Germinal center (tissue), 1 donor: ENCODE measurements around the gene TNS1.

Source experiments
- DNase-seq: peaks from one replicate; pipeline ENCODE4 v3.0.0; 2012; ENCODE audit warnings: mixed read lengths, low spot score

The TNS1 gene

GRCh38 chr2:217943446-217944321 lies 59.1 kb downstream of the TNS1 start:
- no peak for DNase-seq

DNA sequence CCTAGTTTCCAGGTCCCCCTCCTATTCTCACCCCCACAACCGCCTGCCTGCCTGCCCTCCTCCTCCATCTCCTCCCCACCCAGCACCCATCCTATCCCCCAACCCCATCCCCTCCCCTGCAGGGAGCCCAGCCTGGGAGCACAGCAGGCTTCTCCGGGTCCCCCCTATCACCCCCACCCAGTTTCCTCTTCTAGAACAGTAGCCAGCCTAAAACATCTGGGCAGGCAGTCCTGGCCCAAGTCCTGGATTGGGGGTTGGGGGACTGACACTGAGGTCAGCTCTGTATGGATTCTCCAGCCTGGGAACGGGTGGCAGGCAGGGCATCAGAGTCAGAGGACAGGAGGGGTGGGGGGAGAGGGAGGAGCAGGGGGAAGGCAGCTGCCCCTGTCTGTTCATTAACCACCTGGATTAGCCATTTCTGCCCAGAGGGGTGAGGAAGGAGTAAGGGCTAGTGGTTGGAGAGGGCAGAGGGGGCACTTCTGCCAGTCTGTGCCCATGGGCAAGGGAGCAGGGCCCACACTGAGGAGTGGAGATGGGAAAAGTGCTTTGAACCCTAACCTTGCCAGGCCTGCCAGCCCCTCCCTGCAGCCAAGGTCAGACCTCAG lies 60.0 kb downstream of the TNS1 start:
- DNase-seq, result no peak

GRCh38 chr2:217941886-217942728 lies 60.7 kb downstream of the TNS1 start:
- DNase-seq, result no peak

DNA sequence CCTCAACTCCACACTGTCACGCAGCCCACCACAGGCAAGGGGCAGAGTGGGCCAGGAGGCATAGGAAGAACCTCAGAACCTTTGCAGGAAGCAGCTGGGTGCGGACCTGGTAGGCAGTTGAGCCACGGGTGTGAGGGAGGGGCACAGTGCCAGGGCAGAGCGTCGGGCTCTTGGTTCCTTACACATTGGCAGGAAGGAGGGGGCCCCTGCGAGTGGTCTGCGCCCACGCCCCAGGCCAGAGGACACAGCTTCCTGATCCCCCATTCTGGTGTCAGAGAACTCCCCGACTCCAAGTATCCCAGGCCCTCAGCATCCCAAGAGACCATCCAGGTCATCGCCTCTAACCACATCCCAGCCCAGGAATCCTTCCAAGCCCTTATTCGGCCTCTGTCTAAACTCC lies 61.5 kb downstream of the TNS1 start:
- DNase-seq, result no peak

GRCh38 chr2:217940261-217941220 lies 62.3 kb downstream of the TNS1 start:
- DNase-seq, result no peak

- DNase-seq, result no peak
These were observed 63.1 kb downstream of the TNS1 start for GRCh38 chr2:217939629-217940245.

DNA sequence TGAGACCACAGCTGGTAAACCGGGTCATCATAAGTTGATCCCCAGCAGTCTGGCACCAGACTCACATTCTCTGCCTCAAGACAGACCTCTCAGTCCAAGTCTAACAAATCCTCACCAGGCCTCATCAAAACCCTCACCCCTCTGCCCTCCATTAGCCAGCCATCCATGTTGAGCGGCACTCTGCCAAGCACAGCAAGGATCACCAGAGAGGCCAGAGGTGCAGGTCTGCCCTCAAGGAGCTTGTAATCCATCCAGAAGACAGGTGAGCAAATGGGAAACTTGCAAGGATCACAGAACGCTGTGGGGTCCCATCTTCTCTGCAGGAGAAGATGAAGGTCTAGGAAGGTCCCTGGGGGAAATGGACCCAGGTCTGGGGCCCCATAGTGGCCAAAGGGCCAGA lies 63.6 kb downstream of the TNS1 start:
- DNase-seq, result no peak

DNA sequence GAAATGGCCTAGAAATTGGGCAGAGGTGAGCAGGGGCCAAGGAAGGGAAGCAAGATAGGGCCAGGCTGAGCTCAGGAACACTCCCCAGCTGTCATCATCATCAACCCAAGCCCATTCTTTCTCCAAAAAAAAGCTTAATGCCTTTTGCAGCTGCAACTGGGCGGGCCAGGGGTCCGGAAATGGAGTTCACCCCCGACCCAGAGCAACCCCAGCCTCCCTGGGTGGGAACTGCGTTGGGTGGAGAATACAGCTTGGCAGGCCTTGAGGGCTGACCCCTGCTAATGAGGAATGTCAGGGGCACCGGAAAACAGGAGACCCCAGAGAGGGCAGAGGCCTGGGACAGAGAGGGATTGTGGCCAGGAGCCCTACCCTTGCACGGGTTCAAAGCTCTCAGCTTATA lies 64.8 kb downstream of the TNS1 start:
- no peak for DNase-seq

DNA sequence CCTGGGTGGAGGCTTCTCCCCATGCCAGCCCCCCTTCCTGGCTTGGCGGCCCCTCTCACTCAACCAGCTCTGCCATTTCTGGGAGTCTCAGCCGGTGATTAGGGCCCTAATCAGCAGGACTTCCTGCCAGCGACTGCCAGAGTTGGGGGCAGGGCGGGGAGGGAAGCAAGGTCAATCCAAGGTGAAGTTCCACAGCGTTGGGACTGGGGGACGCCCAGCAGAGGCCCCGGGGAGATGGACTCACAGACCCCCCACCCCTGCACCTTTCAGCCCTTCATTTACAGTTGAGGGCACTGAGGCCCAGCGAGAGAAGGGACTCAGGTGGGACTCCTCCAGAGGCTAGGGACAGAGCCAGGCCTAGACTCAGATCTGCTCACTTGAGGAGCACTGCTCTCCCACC lies 65.3 kb downstream of the TNS1 start:
- DNase-seq, result no peak

- DNase-seq, result no peak
These were observed 65.8 kb downstream of the TNS1 start for GRCh38 chr2:217936952-217937351.

- DNase-seq, result no peak
These were observed 66.7 kb downstream of the TNS1 start for GRCh38 chr2:217935901-217936684.

GRCh38 chr2:217935235-217935879 lies 67.4 kb downstream of the TNS1 start:
- no peak for DNase-seq

GRCh38 chr2:217934321-217935131 lies 68.3 kb downstream of the TNS1 start:
- no peak for DNase-seq

- DNase-seq, result no peak
These were observed 69.2 kb downstream of the TNS1 start for GRCh38 chr2:217933617-217933993.

GRCh38 chr2:217932803-217933616 lies 69.8 kb downstream of the TNS1 start:
- no peak for DNase-seq

- DNase-seq, result no peak
These were observed 70.8 kb downstream of the TNS1 start for GRCh38 chr2:217931846-217932560.
